Central memory CD8-positive, alpha-beta T cell (primary cell): ENCODE measurements around the gene BTNL8.

Source experiments
- ATAC-seq: fragments of 150-1000 bp; cut with Tn5 transposase; replicated peaks from 2 replicates; pipeline ENCODE4 v1.10.0; 2022; ENCODE audit warnings: mild to moderate bottlenecking, moderate FRiP score, moderate number of reproducible peaks; ENCODE audit not compliant: poor library complexity, severe bottlenecking; ENCODE audit errors: extremely low read depth
- DNase-seq, 2 donors: peaks; one replicate each; pipeline ENCODE4 v3.0.0; 2021; ENCODE audit warnings: low spot score in 2 of 2
- H3K27ac Mint-ChIP-seq: one replicate; pipeline ENCODE4 v1.8.0; 2022; ENCODE audit warnings: low read depth, mild to moderate bottlenecking, moderate library complexity, mixed read lengths
- H3K27me3 Mint-ChIP-seq: one replicate; pipeline ENCODE4 v1.8.0; 2022; ENCODE audit warnings: mixed read lengths
- H3K36me3 Mint-ChIP-seq: one replicate; pipeline ENCODE4 v1.8.0; 2022; ENCODE audit warnings: mild to moderate bottlenecking, moderate library complexity, mixed read lengths; ENCODE audit not compliant: insufficient read depth
- H3K4me1 Mint-ChIP-seq: one replicate; pipeline ENCODE4 v1.8.0; 2022; ENCODE audit warnings: mixed read lengths
- H3K4me3 Mint-ChIP-seq: one replicate; pipeline ENCODE4 v1.8.0; 2022; ENCODE audit warnings: mild to moderate bottlenecking, moderate library complexity, mixed read lengths
- H3K9me3 Mint-ChIP-seq: one replicate; pipeline ENCODE4 v1.8.0; 2022; ENCODE audit warnings: mixed read lengths

The BTNL8 gene

DNA sequence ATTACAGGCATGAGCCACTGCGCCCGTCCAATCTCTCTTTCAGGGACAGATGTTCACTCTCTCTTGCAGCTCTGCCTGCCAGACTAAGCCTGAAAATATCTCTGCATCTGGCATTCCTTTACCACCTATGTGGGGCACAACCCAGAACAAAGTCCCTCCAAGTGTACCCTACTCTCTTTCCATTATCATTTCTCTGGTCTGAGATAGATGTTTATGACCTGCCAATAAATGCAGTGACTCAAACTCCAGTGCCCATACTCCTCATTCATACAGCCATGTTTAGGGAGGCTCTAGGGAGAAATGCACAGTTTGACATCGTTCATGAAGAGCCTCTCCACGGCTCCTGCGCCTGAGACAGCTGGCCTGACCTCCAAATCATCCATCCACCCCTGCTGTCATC lies 89.6 kb downstream of the BTNL8 start, which contains the start of gene BTNL3:
TSS of gene BTNL3 (plus strand) at position 255 of the 400 bp plus-strand sequence. CDS start 183 bp downstream, outside the sequence.
- ATAC-seq = no peak

DNA sequence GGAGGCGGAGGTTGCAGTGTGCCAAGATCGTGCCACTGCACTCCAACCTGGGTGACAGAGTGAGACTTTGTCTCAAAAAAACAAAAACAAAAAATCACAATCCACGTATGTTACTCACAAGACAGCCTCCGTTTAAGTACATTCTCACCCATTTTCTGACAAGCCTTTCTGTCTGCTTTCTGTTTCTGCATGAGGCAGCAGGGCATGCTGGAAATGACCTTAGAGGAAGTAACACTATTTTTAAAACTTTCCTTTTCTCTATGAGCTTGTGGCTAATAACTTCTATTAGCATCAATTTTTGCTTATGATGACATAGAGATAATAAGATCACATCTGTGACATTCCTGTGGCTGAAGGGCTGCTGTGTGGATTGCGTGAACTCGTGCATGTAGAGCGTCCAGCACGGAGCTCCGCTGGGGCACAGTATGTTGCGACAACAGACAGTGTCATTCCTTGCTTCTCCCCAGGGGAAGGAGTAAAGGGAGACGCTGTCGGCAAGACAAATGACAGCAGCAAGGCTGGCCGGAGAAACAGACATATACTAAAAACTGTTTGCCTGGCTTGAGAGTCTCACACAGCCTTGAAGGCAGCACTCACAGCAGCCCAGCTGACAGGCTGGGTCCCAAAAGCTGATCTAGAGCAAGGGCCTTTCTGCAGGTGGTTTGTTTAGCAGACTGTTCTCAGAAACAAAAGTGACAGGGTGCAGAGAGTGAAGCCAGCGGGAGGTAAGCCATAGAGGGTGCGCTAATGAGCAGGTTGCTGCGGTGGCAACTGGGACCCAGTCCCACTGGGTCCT lies 91.3 kb downstream of the BTNL8 start:
- H3K36me3 Mint-ChIP-seq = no peaks in the 10 kb centered on the region
- DNase-seq (no peak), ATAC-seq (no peak)
- no peaks in the 10 kb centered on the region for H3K4me1 Mint-ChIP-seq
- H3K9me3 Mint-ChIP-seq = peaks cover 7% of the 10 kb centered on the region
- H3K27me3 Mint-ChIP-seq = peaks cover 33% of the 10 kb centered on the region
- no peak overlapping the region for H3K27ac Mint-ChIP-seq
- no peak overlapping the region for H3K4me3 Mint-ChIP-seq

More for the DNA sequence above, 89.6 kb downstream of the BTNL8 start, which contains the start of gene BTNL3:
- DNase-seq = no peak
- H3K4me1 Mint-ChIP-seq = no peaks in the 10 kb centered on the region
- H3K36me3 Mint-ChIP-seq = no peaks in the 10 kb centered on the region
- peaks cover 33% of the 10 kb centered on the region for H3K27me3 Mint-ChIP-seq
- no peak within 1 kb of the TSS for H3K4me3 Mint-ChIP-seq
- H3K9me3 Mint-ChIP-seq = no peaks in the 10 kb centered on the region
- no peak within 1 kb of the TSS for H3K27ac Mint-ChIP-seq

DNA sequence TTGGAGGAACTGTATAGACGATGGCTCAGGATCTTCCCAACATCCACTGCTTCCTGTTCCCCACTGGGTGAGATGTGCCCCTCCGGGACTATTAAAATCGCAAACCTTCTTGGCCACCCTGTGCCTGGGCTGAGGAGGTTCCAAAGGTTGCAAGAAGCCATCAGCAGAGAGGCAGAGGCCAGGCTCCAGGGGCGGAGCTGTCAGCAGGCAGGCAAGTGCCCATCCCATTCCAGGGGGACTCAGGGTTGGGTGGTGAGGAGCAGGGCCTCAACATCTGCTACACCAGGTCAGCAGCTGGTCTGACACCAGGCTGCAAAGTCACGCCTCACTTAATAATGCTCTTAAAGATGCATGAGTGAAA lies 91.9 kb downstream of the BTNL8 start:
- Mint-ChIP-seq H3K27me3 (peaks cover 35% of the 10 kb centered on the region), H3K9me3 (peaks cover 7% of the 10 kb centered on the region), H3K36me3 (no peaks in the 10 kb centered on the region), H3K4me1 (no peaks in the 10 kb centered on the region), H3K4me3 (no peak overlapping the region), H3K27ac (no peak overlapping the region)
- DNase-seq (no peak), ATAC-seq (no peak)
